GM19438 (cell line): ENCODE data around the gene PDE7B.

Experiments
- ATAC-seq: cut with Tn5 transposase; IDR thresholded peaks from one replicate; pipeline ENCODE4 v1.9.1; 2021; ENCODE audit warnings: low read depth; ENCODE audit not compliant: unreplicated experiment

The PDE7B gene

GRCh38 chr6:135883536-135883935 is 32.0 kb downstream of the PDE7B start:
- no peak for ATAC-seq

DNA sequence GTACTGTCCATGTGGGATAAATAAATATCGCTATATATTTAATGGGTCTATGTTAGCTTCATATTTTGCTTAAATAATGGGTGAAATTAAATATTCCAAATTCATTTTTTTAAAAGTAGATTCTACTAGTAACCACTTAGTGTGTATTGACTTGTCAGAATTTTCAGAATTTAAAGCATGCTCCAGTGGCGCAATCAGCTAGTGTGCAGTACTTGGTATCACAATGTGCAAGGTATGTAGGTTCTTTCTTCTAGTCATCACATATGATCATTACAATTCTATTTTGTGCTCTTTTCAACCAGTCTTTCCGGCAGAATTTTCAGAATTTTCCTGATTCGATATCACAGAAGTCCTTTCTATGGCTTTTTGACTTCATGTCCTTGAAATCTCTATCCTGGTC is 32.6 kb downstream of the PDE7B start:
- ATAC-seq: no peak

DNA sequence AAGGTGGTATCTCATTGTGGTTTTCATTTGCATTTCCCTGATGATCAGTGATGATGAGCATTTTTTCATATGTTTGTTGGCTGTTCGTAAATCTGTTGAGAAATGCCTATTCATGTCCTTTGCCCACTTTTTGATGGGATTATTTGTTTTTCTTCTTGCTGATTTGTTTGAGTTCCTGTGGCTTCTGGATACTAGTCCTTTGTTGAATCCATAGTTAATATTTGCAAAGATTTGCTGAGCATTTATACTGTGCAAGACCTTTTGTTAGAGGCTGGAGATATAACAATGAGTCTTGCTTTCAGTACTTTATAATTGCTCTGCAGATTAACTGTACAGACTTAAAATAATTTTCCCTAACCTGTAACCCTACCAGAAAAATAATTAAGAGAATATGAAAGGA is 35.6 kb downstream of the PDE7B start:
- no peak for ATAC-seq

- no peak for ATAC-seq
Measured at GRCh38 chr6:135888818-135889217, 37.3 kb downstream of the PDE7B start.

DNA sequence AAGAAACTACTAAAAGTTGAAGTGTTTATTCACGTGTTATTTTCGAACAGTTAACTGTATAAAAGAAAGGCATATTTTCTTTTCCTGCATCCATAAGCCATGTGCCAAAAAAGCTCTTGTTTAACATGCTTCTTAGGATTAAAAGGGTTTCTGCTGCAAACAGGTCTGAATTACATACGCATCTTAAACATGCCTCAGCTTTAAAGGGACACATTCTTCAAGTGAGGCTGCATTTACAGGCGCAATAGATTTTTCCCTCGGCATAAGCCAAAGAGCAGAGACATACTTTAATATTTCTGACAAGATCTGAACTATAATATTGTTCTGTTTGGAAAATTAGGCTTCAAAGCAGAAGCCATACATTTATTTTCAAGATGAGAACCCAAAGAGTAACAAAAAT is 39.4 kb downstream of the PDE7B start:
- no peak for ATAC-seq

DNA sequence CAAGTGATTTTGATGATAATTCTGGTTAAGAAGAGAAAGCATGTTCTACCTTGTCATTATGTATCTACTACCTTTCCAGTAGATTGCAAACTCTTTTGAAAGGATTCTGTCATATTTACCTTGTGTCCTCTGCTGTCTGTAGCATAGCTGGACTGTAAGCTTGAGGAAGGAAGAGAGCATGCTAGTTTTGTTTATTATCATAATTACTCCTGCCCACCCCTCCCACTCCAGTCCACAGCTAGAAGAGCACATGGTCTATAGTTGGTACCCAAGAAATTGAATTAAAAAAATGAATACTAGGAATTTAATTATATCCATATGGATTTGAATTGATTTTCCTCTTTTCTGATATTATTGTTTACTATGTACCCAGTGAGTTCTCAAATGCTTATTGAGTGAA is 40.2 kb downstream of the PDE7B start:
- no peak for ATAC-seq

DNA sequence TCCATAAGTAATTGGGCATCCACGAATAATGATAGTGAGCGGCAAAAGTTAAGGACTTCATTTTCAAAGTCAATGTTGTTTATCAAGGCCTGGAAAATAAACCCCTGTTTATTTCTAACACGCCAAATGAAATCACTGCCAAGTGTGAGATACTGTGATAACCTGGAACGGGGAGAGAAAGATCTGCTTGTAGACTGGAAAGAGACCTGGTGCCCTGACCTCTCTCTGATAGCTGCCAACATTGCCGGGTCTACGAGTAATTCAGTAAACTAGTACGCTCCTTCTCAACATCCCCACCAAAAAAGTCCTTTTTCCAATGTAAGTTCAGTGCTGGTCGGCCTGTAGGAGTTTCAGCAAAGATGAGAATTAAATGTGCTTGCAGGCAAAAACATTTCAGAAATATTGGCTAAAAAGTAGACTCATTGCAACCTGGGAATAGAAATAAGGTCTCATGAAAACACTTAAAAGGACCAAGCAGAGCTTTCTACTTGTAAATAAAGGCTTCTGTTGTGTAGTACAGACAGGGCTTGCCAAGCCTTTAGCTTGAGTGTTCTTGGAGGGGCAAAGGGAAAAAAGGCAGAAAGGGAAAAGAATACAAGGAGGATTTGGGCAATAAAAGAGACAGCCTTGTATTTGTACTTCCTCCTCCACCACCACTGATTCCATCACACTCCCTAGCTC is 43.9 kb downstream of the PDE7B start:
- ATAC-seq: no peak

DNA sequence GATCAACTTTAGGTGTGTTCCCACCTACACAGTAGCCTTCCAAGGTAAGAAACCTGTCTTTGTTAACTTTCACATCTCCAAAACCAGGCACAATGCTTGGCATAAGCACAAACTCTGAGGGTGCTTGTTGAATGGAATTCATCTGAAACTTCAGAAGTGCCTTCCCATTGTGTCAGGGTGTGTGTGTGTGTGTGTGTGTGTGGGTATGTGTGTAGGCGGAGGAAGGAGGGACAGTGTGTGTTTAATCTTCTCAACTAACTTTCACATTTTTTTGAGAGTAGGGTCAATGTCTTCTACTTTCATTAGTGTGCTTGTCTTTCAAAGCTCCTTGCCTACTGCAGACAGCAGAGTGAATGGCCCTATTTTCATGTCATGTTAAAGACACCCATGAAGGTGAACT is 45.6 kb downstream of the PDE7B start:
- no peak for ATAC-seq

DNA sequence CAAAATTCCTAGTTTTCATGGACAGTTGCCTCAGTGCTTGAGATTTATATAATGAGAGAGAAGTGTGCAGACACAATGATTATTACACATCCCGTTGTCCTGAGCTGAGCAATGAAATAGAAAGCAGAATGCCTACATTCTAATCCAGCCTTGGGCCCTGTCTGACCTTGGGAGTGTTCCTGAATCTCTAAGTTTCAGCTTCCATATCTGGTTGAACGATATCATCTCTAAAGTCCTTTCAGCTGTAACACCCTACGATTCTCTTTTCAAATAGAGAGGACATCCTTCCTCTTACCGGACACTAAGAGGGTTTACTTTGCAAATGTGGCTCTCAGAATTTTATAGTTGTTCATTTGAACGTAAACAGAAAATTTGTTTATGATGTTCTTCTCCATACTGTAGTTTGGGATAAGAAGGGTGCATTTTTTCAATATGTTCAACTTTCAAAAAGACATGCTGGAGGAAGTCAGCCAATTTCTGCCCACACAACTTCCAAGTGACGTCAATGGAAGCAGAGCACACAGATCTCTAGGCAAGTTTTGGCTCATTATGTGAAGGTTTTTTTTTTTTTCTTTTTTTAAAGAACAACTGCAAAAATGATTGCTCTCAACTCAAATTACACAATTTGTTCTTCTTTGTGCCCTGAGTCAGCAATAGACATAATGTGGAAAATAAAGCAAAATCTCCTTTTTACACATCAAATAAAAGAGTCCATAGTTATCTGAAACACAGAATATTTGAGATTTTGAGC is 50.4 kb downstream of the PDE7B start:
- ATAC-seq: no peak

GRCh38 chr6:135902756-135903331 is 51.3 kb downstream of the PDE7B start:
- no peak for ATAC-seq

DNA sequence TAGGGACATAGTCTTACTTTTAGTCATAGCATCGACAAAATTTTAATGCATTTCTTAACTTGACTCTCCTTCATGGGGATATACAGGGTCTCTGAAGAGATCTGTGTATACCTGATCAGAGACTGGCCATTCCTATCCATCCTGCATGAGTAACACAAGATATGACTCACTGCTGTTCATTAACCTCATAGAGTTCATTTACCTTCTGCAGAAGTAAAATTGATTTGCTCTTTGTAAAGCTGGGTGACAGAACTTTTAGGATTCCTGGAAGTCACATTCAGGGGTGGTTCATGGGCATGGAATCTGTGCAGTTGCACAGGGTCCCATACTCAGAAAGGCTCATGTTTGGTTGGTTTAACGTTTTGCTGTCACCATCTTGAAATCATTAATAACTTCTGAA is 53.2 kb downstream of the PDE7B start:
- no peak for ATAC-seq

DNA sequence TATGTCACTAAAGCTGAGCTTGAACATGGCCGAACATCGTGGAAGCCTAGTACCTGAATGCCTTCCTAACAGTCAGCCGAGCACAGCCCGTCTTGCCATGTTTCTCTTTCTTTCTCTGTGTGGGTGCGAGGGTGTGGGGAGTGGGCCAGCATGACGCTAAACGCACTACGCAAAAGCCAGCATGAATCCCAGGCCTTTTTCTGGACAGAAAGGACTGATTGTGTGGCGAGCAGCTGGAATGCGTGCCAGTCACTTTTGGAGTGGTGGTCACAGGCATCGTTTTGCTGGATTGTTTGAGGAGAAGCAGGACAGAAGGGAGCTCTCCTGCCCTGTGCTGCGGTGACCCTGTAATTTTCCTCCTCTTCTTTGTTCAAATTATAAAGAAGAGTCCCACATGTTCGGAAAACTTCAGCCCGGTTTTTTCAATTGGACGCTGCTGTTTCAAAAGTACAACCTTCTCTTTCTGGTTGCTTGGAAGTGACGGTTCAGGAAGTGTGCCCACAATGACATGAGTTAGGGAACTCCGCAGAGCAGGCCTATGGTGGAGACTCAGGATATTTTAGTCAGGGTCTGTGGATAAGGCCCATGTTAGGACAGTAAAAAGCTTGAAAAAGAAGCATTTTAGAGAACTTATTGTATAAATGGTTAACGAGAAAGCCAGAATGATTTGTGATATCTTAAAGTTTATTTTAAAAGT is 54.3 kb downstream of the PDE7B start:
- no peak for ATAC-seq

- no peak for ATAC-seq
Measured at GRCh38 chr6:135906542-135906941, 55.0 kb downstream of the PDE7B start.

DNA sequence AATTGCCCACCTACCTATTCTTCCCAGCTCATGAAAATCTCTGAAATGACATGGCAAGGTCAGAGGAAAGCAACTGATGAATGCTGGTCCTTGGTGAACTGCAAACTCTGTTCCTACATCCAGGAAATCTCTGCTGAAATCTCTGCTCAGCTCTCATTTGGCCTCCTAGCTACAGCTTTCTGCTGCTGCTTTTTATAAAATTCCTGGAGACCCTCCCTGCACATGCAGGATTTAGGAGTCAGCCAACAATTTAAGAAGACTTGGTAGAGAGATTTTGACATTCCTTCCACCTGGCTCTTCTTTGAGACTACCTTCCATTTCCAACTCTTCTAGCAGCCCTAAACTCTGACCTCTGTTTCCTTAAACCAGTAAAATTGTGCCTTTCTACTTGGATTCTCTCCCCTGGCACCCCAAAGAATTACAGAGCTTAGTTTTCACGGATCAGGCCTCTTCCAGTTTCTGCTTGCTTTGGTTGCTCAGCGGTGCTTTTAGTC is 55.5 kb downstream of the PDE7B start:
- ATAC-seq: no peak

DNA sequence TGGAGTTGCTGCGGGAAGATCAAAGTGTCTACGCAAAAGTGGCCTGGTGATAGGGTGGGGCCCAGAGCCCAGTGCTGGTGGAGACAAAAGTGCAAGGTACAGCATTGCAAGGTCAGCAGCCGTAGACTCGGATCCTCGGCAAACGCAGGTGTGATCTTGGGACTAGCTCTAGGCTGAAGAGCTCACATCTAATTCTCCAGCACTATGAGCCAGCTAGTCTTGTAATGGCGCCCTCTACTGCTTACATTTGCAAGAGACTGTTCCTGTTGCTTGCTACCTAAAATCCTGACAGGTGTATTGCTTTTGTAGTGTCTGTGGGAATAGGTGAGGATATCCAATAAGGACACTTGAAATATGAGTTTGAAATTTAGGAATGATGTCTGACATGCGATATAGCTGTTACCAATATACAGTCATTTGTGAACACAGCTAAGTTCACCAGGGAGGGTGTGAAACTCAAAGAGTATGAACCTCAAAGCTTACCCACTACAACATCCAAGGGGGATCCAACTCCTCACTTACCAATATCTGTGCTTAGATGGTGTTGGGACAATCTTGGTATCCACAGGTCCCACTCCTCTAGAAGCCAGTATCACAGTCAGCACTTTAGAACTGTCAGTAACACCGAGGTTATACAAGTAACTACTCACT is 58.4 kb downstream of the PDE7B start:
- ATAC-seq: peak; percentile 72

DNA sequence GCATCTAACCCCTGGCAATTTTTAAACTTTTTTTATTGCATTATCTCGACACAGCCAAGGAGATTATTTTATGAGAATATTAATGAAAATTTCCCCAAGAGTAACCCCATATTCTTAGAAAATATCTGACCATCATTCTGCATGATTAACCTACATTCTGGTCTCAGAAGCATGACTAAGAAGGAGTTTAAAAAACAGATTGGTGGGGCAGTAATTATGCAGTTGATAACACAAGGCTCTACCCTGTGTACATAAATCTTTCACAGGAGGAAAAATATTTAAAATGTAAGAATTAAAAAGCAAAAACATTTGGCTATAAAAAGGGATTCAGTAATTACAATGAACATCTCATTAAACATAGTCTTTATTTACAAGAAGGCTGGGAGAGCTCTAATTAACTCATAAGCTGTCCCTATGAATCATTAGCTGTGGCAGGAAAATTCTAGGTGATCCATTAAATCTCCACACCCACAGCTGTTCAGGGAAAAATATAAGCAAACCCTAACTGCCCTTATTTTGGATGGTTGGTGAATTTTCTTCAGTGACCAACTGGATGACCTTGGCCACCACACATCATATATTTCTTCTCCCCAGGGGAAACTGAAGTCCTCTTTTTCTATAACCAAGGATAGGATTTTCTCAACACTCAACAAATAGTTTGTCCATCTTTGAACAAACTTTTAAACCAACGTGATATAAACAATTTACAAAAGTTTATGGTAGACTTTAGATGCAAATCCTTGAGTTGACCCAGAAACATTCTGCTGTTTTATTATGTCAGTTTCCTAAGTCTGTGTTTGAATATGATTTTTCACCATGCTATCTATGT is 59.5 kb downstream of the PDE7B start:
- ATAC-seq: no peak

DNA sequence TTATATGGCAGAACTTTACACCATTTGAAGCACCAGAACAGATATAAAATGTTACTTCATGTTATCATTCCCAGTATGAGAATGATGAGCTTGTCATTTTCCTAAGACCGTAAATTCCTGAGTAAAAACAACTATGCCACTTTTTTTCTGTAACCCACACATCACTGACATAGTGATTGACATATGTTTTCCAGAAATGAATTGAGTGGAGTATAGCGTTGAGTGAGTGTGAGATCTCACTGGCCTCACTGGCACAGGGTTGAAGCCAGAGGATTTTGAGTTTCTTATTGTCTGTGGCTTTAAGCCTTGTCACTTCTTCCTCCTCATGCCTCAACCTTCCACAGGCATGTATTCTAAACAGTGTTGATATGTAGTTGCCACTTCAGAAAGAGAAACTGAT is 62.3 kb downstream of the PDE7B start:
- ATAC-seq: no peak

- no peak for ATAC-seq
Measured at GRCh38 chr6:135919026-135919425, 67.5 kb downstream of the PDE7B start.

- no peak for ATAC-seq
Measured at GRCh38 chr6:135920689-135921088, 69.2 kb downstream of the PDE7B start.

DNA sequence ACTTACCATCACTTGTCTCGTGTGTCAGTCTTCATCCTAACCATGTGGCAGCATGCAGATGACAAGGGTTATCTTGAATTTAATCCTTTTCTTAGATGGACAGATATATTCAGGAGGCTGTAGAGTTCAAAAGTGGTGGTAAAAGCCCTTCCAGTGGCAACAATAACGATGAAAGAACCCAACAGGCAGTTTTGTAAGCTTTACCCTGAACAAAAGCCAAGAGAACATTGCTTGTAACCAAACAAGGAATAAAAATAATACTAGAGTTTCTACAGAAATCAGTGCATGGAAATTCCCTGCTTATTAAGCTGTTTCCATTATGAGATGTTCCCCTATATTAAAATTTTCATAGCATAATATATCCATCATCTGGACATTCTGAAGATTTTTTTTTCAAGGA is 69.7 kb downstream of the PDE7B start:
- no peak for ATAC-seq
